IPS-15b (cell line): ENCODE measurements around the gene DEGS1.
A peak's percentile ranks its signal among the peaks of the same experiment; 100 is the strongest.

Experiments used
- H3K27me3 ChIP-seq: one replicate; pipeline ENCODE4 v1.6.1; 2013; ENCODE audit warnings: low read length; ENCODE audit not compliant: control insufficient read depth, insufficient read depth
- H3K36me3 ChIP-seq: one replicate; pipeline ENCODE4 v1.6.1; 2013; ENCODE audit warnings: low read length; ENCODE audit not compliant: control insufficient read depth, insufficient read depth
- H3K4me1 ChIP-seq: one replicate; pipeline ENCODE4 v1.6.1; 2013; ENCODE audit warnings: mild to moderate bottlenecking, low read length; ENCODE audit not compliant: control insufficient read depth, insufficient read depth
- H3K4me3 ChIP-seq: one replicate; pipeline ENCODE4 v1.5.1; 2013; ENCODE audit warnings: low read depth, low read length
- H3K9ac ChIP-seq: one replicate; pipeline ENCODE4 v1.6.1; 2013; ENCODE audit warnings: low read depth, mild to moderate bottlenecking, low read length
- H3K9me3 ChIP-seq: one replicate; pipeline ENCODE4 v1.6.1; 2013; ENCODE audit warnings: mild to moderate bottlenecking, low read length; ENCODE audit not compliant: control insufficient read depth, insufficient read depth

Gene DEGS1

GRCh38 chr1:224182057-224182865, 779 bp upstream of the DEGS1 start:
- Histone ChIP-seq H3K27me3 (no peaks in the 10 kb centered on the region), H3K9me3 (no peaks in the 10 kb centered on the region), H3K36me3 (peaks cover 7% of the 10 kb centered on the region), H3K4me3 (peak overlapping the region; percentile 61), H3K4me1 (peaks cover 3% of the 10 kb centered on the region), H3K9ac (no peak overlapping the region)

DNA sequence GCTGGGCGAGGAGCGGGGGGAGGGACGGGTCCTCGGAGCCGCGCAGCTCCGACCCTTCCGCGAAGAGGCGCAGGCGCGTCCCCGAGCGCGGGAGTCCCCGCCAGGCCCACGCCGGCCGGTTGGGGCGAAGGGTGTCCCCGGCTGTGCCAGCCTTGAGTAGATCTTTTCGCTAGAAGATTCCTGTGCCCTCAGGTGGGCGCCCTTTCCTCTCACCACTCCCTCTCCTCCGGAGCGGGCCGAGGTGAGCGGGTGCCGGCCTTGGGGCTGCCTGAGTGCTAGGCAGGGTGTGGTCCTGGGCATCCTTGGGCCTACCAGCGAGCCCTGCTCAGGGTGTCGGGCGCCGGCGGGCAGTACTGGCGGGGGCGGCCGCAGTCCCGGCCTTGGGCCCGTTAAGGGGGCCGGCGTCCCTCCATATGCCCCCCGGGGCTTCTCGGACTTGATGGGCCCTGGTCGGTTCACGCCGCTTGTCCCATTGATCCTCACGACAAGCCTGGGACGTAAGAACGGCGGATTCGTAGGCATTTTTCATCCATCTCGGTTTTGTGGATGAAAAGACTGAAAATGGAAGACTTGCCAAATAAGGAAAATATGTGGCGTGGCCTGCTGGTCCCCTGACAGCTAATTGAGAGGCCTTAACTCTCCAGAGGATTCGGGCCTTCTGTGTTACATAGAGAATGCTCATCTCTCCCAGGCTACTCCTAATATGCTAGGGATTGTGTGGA, 712 bp downstream of the DEGS1 start:
- H3K27me3 ChIP-seq, result no peaks in the 10 kb centered on the region
- H3K4me1 ChIP-seq, result peaks cover 3% of the 10 kb centered on the region
- peak overlapping the region; percentile 83 for H3K9ac ChIP-seq
- H3K36me3 ChIP-seq, result peaks cover 7% of the 10 kb centered on the region
- H3K4me3 ChIP-seq, result peak overlapping the region; percentile 88
- no peaks in the 10 kb centered on the region for H3K9me3 ChIP-seq

DNA sequence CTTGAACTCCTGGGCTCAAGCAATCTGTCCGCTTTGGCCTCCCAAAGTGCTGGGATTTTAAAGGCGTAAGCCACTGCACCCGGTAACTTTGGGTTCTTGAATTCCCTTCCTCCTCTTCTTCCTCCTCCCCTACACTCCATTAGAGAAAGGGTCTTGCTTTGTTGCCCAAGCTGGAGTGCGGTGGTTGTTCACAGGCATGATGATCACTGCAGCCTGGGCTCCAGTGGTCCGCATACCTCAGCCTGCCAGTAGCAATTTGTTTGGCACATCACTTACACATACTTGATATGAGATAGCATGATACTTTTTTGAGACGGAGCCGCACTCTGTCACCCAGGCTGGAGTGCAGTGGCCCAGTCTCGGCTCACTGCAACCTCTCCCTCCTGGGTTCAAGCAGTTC, 2.2 kb downstream of the DEGS1 start:
- H3K4me3 ChIP-seq, result peak overlapping the region; percentile 88
- H3K4me1 ChIP-seq, result peaks cover 3% of the 10 kb centered on the region
- H3K27me3 ChIP-seq, result no peaks in the 10 kb centered on the region
- no peaks in the 10 kb centered on the region for H3K9me3 ChIP-seq
- peaks cover 7% of the 10 kb centered on the region for H3K36me3 ChIP-seq
- H3K9ac ChIP-seq, result peak overlapping the region; percentile 32

DNA sequence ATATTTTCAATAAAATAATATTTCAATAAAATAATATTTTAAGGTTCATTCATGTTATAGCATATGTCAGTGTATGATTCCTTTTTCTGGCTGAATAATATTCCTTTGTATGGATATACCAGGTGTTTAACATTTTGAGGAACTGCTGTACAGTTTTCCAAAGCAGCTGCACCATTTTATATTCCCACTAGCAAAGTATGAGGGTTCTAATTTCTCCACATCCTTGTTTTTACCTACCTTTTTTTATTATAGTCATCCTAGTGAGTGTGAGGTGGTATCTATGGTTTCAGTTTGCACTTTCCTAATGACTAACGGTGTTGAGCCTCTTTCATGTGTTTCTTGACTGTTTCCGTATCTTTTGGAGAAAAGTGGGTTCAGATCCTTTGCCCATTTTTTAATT, 5.2 kb downstream of the DEGS1 start:
- Histone ChIP-seq H3K9me3 (no peaks in the 10 kb centered on the region), H3K4me1 (peaks cover 3% of the 10 kb centered on the region), H3K27me3 (no peaks in the 10 kb centered on the region), H3K4me3 (no peak overlapping the region), H3K36me3 (peaks cover 10% of the 10 kb centered on the region), H3K9ac (no peak overlapping the region)

DNA sequence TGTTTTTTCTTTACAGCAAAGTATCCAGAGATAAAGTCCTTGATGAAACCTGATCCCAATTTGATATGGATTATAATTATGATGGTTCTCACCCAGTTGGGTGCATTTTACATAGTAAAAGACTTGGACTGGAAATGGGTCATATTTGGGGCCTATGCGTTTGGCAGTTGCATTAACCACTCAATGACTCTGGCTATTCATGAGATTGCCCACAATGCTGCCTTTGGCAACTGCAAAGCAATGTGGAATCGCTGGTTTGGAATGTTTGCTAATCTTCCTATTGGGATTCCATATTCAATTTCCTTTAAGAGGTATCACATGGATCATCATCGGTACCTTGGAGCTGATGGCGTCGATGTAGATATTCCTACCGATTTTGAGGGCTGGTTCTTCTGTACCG, 6.5 kb downstream of the DEGS1 start:
- no peak overlapping the region for H3K4me3 ChIP-seq
- no peaks in the 10 kb centered on the region for H3K27me3 ChIP-seq
- H3K9ac ChIP-seq, result no peak overlapping the region
- H3K9me3 ChIP-seq, result no peaks in the 10 kb centered on the region
- H3K4me1 ChIP-seq, result peaks cover 3% of the 10 kb centered on the region
- peaks cover 14% of the 10 kb centered on the region for H3K36me3 ChIP-seq

- peaks cover 7% of the 10 kb centered on the region for H3K36me3 ChIP-seq
- H3K27me3 ChIP-seq, result no peaks in the 10 kb centered on the region
- no peaks in the 10 kb centered on the region for H3K9me3 ChIP-seq
- H3K4me3 ChIP-seq, result no peak overlapping the region
- H3K9ac ChIP-seq, result no peak overlapping the region
- no peaks in the 10 kb centered on the region for H3K4me1 ChIP-seq
These were observed 9.2 kb downstream of the DEGS1 start for GRCh38 chr1:224192082-224192788.

DNA sequence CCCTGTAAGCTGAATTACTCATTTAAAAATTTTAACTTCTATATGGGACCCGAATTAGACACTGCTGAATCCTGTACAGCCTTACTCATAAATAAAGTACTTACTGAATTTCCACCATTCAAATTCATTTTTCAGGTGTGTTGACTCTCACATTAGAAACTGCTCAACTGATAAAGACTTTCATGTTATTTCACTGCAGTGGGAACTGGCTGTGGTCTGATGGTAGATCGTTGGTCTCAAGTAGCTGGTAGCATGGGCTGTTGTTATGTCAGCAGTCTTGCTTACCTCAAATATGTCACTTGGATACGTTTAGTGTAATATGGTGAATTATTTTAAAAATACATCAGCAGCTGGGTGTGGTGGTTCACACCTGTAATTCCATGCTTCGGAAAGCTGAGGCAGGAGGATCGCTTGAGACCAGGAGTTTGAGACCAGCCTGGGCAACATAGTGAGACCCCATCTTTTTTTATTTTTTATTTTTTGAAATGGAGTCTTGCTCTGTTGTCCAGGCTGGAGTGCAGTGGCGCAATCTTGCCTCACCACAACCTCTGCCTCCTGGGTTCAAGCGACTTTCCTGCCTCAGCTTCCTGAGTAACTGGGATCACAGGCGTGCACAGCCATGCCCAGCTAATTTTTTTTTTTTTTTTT, 10.4 kb downstream of the DEGS1 start:
- Histone ChIP-seq H3K4me3 (no peak overlapping the region), H3K36me3 (peaks cover 7% of the 10 kb centered on the region), H3K27me3 (no peaks in the 10 kb centered on the region), H3K9me3 (no peaks in the 10 kb centered on the region), H3K4me1 (no peaks in the 10 kb centered on the region), H3K9ac (no peak overlapping the region)

DNA sequence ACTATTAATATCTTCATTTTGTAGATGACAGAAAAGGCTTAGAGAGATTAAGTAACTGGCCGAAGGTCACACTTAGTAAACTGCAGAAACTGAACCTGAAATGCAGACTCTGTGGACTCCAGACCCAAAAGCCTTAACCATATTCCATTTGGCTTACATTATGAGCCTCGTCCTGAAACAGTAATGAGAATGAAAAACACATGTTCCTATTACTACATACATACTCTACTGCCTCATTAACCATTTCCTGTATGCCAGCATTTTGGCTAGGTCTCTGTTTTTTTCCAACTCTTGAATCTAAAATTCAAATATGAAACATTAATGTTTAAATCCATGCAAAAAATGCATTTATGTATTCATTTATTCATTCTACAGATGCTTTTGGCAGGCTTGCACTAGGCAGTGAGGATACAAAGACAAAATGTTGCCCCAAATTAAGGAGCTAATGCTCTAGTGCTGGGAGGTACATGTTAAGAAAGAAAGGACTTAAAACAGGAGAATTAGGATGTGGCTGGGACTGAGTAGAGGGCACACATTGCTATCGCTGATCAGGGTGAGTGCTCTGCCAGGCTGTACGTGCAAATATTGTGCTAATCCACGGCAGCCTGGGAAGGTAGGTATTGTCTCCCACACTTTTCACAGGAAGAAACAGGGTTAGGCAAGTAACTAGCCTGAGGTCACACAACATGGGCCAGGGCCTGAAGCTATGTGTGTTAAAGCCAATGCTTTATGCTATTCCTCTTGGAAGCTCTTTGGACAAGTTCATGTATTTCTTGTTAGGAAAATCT, 14.0 kb downstream of the DEGS1 start:
- Histone ChIP-seq H3K36me3 (peaks cover 5% of the 10 kb centered on the region), H3K9ac (no peak overlapping the region), H3K27me3 (no peaks in the 10 kb centered on the region), H3K4me1 (no peaks in the 10 kb centered on the region), H3K9me3 (no peaks in the 10 kb centered on the region), H3K4me3 (no peak overlapping the region)

GRCh38 chr1:224198572-224198971, 15.5 kb downstream of the DEGS1 start:
- no peak overlapping the region for H3K4me3 ChIP-seq
- H3K36me3 ChIP-seq, result peaks cover under 1% of the 10 kb centered on the region
- no peaks in the 10 kb centered on the region for H3K9me3 ChIP-seq
- no peaks in the 10 kb centered on the region for H3K27me3 ChIP-seq
- no peak overlapping the region for H3K9ac ChIP-seq
- H3K4me1 ChIP-seq, result peaks cover 2% of the 10 kb centered on the region

DNA sequence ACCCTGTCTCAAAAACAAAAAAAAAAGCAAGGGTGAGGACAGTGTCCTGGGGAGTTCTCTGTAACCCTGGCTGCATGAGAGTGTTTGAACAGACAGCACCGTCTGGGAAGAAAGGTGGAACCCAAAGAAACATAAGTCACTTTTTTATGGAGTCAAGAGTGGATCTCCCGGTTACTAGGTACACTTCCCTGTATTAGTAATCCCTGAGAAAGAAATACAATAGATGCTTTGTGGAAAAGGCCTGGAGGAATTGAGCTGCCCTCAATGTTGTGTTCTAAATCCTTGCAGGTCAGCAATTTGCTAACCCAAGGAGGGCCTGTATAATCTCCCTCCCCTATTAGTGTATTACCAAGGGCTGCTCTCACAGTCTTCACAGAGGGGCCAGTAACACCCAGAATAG, 16.6 kb downstream of the DEGS1 start:
- Histone ChIP-seq H3K4me3 (no peak overlapping the region), H3K36me3 (no peaks in the 10 kb centered on the region), H3K4me1 (peaks cover 2% of the 10 kb centered on the region), H3K9ac (no peak overlapping the region), H3K27me3 (no peaks in the 10 kb centered on the region), H3K9me3 (no peaks in the 10 kb centered on the region)

DNA sequence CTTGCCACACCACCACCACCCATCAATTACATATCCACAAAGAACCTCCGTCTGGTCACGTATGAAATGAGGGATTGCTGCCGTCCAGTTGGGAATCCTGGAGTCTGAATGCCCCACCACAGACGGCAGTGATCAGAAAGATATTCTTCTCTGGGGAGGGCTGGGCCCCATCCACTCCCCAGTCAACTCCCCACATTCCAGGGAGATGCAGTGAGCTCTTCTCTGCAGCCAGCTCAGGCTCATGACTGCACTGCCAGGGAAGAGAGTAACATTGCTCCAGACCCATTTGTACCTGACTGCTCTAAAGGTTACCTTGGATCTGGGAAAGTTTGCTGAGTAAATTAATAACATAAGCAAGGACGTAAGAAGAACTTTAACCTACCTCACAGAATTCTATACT, 18.3 kb downstream of the DEGS1 start:
- no peaks in the 10 kb centered on the region for H3K9me3 ChIP-seq
- H3K9ac ChIP-seq, result no peak overlapping the region
- H3K4me3 ChIP-seq, result no peak overlapping the region
- no peaks in the 10 kb centered on the region for H3K36me3 ChIP-seq
- H3K4me1 ChIP-seq, result peaks cover 2% of the 10 kb centered on the region
- H3K27me3 ChIP-seq, result no peaks in the 10 kb centered on the region
